ENCODE results near the gene LYPLA2.

GRCh38 chr1:23837908-23838307, 47.0 kb downstream of the LYPLA2 start:
- TF ChIP-seq EZH2phosphoT487 (IDR thresholded peaks at IDR 0.05; ENCODE audit: insufficient read depth, low read depth), result no peak
- no peak for TF ChIP-seq EZH2 (IDR thresholded peaks at IDR 0.05; ENCODE audit: insufficient read depth, poor library complexity, severe bottlenecking)

Data from GM23248 (cell line).